Heart right ventricle (tissue), 16 donors: ENCODE measurements around the gene MTUS2. TPM values are rescaled to one million over a fixed set of nuclear protein-coding genes. Genes with fewer than 3 reads are reported as not detected.
A peak's percentile ranks its signal among the peaks of the same experiment; 100 is the strongest.

Source experiments
- ATAC-seq, 8 donors: fragments of 200-7000 bp; cut with Tn5 transposase; one replicate each; pipeline ENCODE4 v1.9.1; 2020; ENCODE audit warnings: mild to moderate bottlenecking in 8 of 8, moderate library complexity in 8 of 8, moderate number of reproducible peaks in 1 of 8
- DNase-seq, 2 donors: peaks; one replicate each; pipeline ENCODE4 v3.0.0-alpha.2; 2020
- H3K27ac ChIP-seq, 10 donors: fragments of 200-600 bp; sonication (generic) in 2 of 10; one replicate each; pipeline versions ENCODE4 v1.5.0 to v1.8.0; 2020 to 2022; ENCODE audit warnings: mild to moderate bottlenecking in 3 of 10
- H3K27me3 ChIP-seq, 7 donors: fragments of 200-600 bp; one replicate each; pipeline ENCODE4 v1.8.0; 2021 to 2022; ENCODE audit warnings: mild to moderate bottlenecking in 2 of 7
- H3K36me3 ChIP-seq, 9 donors: fragments of 200-600 bp; sonication (generic) in 1 of 9; one replicate each; pipeline versions ENCODE4 v1.5.0 to v1.8.0; 2020 to 2022; ENCODE audit warnings: mild to moderate bottlenecking in 2 of 9
- H3K4me1 ChIP-seq, 9 donors: fragments of 200-600 bp; sonication (generic) in 1 of 9; one replicate each; pipeline versions ENCODE4 v1.5.0 to v1.8.0; 2020 to 2022; ENCODE audit warnings: mild to moderate bottlenecking in 4 of 9
- H3K4me3 ChIP-seq, 10 donors: fragments of 200-600 bp; sonication (generic) in 2 of 10; one replicate each; pipeline versions ENCODE4 v1.5.0 to v1.8.0; 2020 to 2022; ENCODE audit warnings: mild to moderate bottlenecking in 7 of 10, moderate library complexity in 2 of 10
- H3K9me3 ChIP-seq, 11 donors: fragments of 200-600 bp in 10 of 11; sonication (generic) in 2 of 11; one replicate each; pipeline versions ENCODE4 v1.5.0 to v1.8.0; 2013 to 2022; ENCODE audit warnings: mild to moderate bottlenecking in 2 of 11, control low read depth in 1 of 11, moderate library complexity in 1 of 11
- CTCF ChIP-seq, 9 donors: fragments of 200-600 bp; sonication (generic) in 2 of 9; IDR thresholded peaks; one replicate each; pipeline versions ENCODE4 v1.5.0 to v1.8.0; 2021 to 2022; ENCODE audit warnings: antibody characterized with exemption in 9 of 9, mild to moderate bottlenecking in 5 of 9, moderate library complexity in 1 of 9
- WGBS, 2 donors: extraction: QIAGEN DNeasy Blood & Tissue Kit; methylation state at CpG; one replicate each; pipeline ENCODE4 v1.1.7; 2013; ENCODE audit warnings: inconsistent platforms in 1 of 2; 5-methylcytosine and 5-hydroxymethylcytosine counted together
- intact Hi-C, 10 donors: fragments of 100-400 bp; cut with DNase I; formaldehyde crosslinking; loops; one replicate each; pipeline versions ENCODE4 v1.11.1 to v1.14.2; 2022
- polyA plus RNA-seq, 2 donors: library from polyadenylated mRNA; stranded (reverse); fragments of 200-250 nt; gene quantifications; one replicate each; pipeline ENCODE4 v1.2.3, GENCODE V29; 2013
- total RNA-seq, 10 donors: library from RNA; stranded (reverse); fragmentation: NEBNext Ultra II Directional in 3 of 10; extraction: Animal tissue kit (Norgen Biotek cat#: 25700) in 3 of 10; gene quantifications; one replicate each; pipeline versions ENCODE4 v1.2.1 to v1.2.4, GENCODE V29; 2021 to 2023
- donor health status: Arrhythmogenic right ventricular cardiomyopathy.
- donor health status: ischemic (EF 13 %, LVEDD 7.1; RV severe dilation, severe dysfunction).
- donor health status: healthy with polysubstance abuse.
- donor health status: DM: no; HTN: yes; CAD: no.
- donor health status: DM: no; HTN: no; CAD: no.
- donor health status: ischemic (EF 25% LVEDD 6.9; RV normal size, moderate dysfunction).
- donor health status: ischemic (EF 25% LVEDD 5.7; RV mildly dilated, moderate dysfunction).
- donor health status: healthy.
- donor health status: DM: yes; HTN: yes; CAD: no.
- donor health status: Ischemic cardiomyopathy.
- donor health status: ischemic (EF 35%, LVEDD 5.7; RV mildly dilated, moderate dysfunction).
- donor health status: nonischemic (EF 11% LVEDD 7.7; RV severe dilation, severe dysfunction).
- donor health status: DM: yes; HTN: yes; CAD: no.
- donor health status: PGD.
- donor health status: ischemic (EF 29% LVEDD 5.4; RV normal size, mild dysfunction).
- donor health status: nonischemic (EF 23%, LVEDD 6.1; RV moderate dilation, normal function).

The MTUS2 gene
- total and polyA plus RNA-seq, 12 donors, result 18.7 to 159 (median 65.6) TPM

GRCh38 chr13:29497137-29497654, 677.1 kb downstream of the MTUS2 start:
- DNase-seq, result peak; percentile 71 to 84
- H3K27me3 ChIP-seq, result no peaks in the 10 kb centered on the region
- peaks cover 0 to 39% (median 0%) of the 10 kb centered on the region in 9 donors for H3K36me3 ChIP-seq
- H3K27ac ChIP-seq, result peak overlapping the region in 3 of 10 donors; percentile 14 to 44 (median 29)
- no peak for TF ChIP-seq CTCF (IDR thresholded peaks at IDR 0.05)
- no peaks in the 10 kb centered on the region for H3K9me3 ChIP-seq
- no peak overlapping the region for H3K4me3 ChIP-seq
- H3K4me1 ChIP-seq, result peaks cover 0 to 25% (median 14%) of the 10 kb centered on the region in 9 donors
- intact Hi-C loops, result no loop called here
- peak; percentile 54 to 88 (median 76) for ATAC-seq
- WGBS, 2 donors, result 17 to 19% methylated on average over 15 of the region's 15 CpGs

- intact Hi-C loops, result no loop called here
- Histone ChIP-seq H3K27me3 (peaks cover 0 to 6% (median 0%) of the 10 kb centered on the region in 7 donors), H3K9me3 (no peaks in the 10 kb centered on the region), H3K27ac (no peak overlapping the region), H3K36me3 (peaks cover 0 to 34% (median 0%) of the 10 kb centered on the region in 9 donors), H3K4me3 (no peak overlapping the region), H3K4me1 (peaks cover 0 to 25% (median 14%) of the 10 kb centered on the region in 9 donors)
- TF ChIP-seq CTCF (IDR thresholded peaks at IDR 0.05), result no peak
- 88 to 89% methylated on average over 13 of the region's 13 CpGs for WGBS, 2 donors
- no peak for DNase-seq
- ATAC-seq, result no peak
These were observed 678.4 kb downstream of the MTUS2 start for GRCh38 chr13:29498426-29499040.

GRCh38 chr13:29499506-29500165, 679.5 kb downstream of the MTUS2 start:
- TF ChIP-seq CTCF (IDR thresholded peaks at IDR 0.05), result no peak

GRCh38 chr13:29500386-29500785, 680.2 kb downstream of the MTUS2 start:
- WGBS, 2 donors, result 87 to 95% methylated on average over 7 of the region's 7 CpGs
- no peak for ATAC-seq
- Histone ChIP-seq H3K4me3 (no peak overlapping the region), H3K27ac (no peak overlapping the region), H3K27me3 (peaks cover 0 to 15% (median 7%) of the 10 kb centered on the region in 7 donors), H3K36me3 (peaks cover 0 to 36% (median 0%) of the 10 kb centered on the region in 9 donors), H3K9me3 (no peaks in the 10 kb centered on the region), H3K4me1 (peaks cover 0 to 25% (median 14%) of the 10 kb centered on the region in 9 donors)
- DNase-seq, result no peak
- no peak for TF ChIP-seq CTCF (IDR thresholded peaks at IDR 0.05)
- intact Hi-C loops, result loop anchor here in 2 of 10 donors (10.0 kb wide), 2 partner anchors 354 to 424 kb away; partner anchors contain the start of gene UBL3 (in 1 of the 2)

More at GRCh38 chr13:29499506-29500165, 679.5 kb downstream of the MTUS2 start:
- Histone ChIP-seq H3K9me3 (no peaks in the 10 kb centered on the region), H3K36me3 (peaks cover 0 to 32% (median 0%) of the 10 kb centered on the region in 9 donors), H3K4me1 (peaks cover 0 to 25% (median 14%) of the 10 kb centered on the region in 9 donors), H3K27ac (no peak overlapping the region), H3K27me3 (peaks cover 0 to 12% (median 4%) of the 10 kb centered on the region in 7 donors), H3K4me3 (no peak overlapping the region)
- intact Hi-C loops, result loop anchor here in 2 of 10 donors (10.0 kb wide), 2 partner anchors 355 to 425 kb away; partner anchors contain the start of gene UBL3 (in 1 of the 2)
- 76% methylated on average over 7 of the region's 7 CpGs for WGBS, 2 donors
- ATAC-seq (no peak), DNase-seq (no peak)
